HEK293 (cell line): Measurements from ENCODE around the gene PRKCE.

ENCODE experiments used
- GFI1B ChIP-seq: fragments of 450-650 bp; formaldehyde crosslinking; IDR thresholded peaks from 2 replicates; pipeline ENCODE4 v1.5.1; 2016; ENCODE audit warnings: missing biosample characterization, missing genetic modification characterization
- MYNN ChIP-seq: fragments of 450-650 bp; formaldehyde crosslinking; IDR thresholded peaks from 2 replicates; pipeline ENCODE4 v1.5.1; 2016; ENCODE audit warnings: missing biosample characterization, missing genetic modification characterization, borderline replicate concordance
- PATZ1 ChIP-seq: fragments of 450-650 bp; formaldehyde crosslinking; IDR thresholded peaks from 2 replicates; pipeline ENCODE4 v1.5.1; 2016; ENCODE audit warnings: missing biosample characterization, missing genetic modification characterization
- TCF7L2 ChIP-seq: IDR thresholded peaks from 2 replicates; pipeline ENCODE4 v1.6.1; 2011; ENCODE audit warnings: low read depth, mild to moderate bottlenecking, inconsistent platforms, low read length, moderate library complexity, borderline replicate concordance
- ZBTB20 ChIP-seq: fragments of 450-650 bp; formaldehyde crosslinking; IDR thresholded peaks from 2 replicates; pipeline ENCODE4 v1.5.1; 2016; ENCODE audit warnings: missing biosample characterization, missing genetic modification characterization
- TF ChIP-seq, protein P1 (sequence below): fragments of 450-650 bp; formaldehyde crosslinking; IDR thresholded peaks from 2 replicates; pipeline ENCODE4 v1.5.1; 2016; ENCODE audit warnings: missing biosample characterization, missing genetic modification characterization

DNA sequence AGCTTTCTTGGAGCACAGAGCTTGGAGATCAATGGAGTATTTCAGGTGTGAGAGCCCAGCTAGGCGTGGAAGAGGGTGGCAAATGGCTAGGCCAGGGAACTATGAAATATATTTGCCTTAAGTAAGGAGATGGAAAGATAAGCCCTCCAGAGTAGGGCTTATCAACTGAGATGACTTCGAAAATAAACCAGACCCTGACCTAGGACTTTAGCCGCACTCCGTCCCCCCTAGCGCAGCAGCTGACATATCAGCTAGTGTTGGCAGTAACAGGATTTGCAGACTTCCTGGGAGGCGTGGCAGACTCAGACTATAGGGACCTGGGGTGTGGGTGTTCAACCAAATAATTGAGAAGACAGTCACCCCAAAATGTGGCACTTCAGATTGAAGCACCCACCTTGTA is 518.0 kb downstream of the PRKCE start:
- TF ChIP-seq ZBTB20 (tag by site-specific recombination) (no peak), PATZ1 (tag by site-specific recombination) (no peak), TCF7L2 (no peak), MYNN (tag by site-specific recombination) (no peak), GFI1B (tag by site-specific recombination) (no peak)
- TF ChIP-seq, protein P1, sequence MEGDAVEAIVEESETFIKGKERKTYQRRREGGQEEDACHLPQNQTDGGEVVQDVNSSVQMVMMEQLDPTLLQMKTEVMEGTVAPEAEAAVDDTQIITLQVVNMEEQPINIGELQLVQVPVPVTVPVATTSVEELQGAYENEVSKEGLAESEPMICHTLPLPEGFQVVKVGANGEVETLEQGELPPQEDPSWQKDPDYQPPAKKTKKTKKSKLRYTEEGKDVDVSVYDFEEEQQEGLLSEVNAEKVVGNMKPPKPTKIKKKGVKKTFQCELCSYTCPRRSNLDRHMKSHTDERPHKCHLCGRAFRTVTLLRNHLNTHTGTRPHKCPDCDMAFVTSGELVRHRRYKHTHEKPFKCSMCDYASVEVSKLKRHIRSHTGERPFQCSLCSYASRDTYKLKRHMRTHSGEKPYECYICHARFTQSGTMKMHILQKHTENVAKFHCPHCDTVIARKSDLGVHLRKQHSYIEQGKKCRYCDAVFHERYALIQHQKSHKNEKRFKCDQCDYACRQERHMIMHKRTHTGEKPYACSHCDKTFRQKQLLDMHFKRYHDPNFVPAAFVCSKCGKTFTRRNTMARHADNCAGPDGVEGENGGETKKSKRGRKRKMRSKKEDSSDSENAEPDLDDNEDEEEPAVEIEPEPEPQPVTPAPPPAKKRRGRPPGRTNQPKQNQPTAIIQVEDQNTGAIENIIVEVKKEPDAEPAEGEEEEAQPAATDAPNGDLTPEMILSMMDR (tag by site-specific recombination): no peak
